Activated gamma-delta T cell treated with Interleukin-2 at 50 U/mL for 16 hours (primary cell): ENCODE results near the gene ANO2.
"Not testable (repeated sequence)": the region's sequence is repeated elsewhere in the genome, so short reads cannot be mapped to it uniquely, and the experiment has no call there.

Source experiments
- DNase-seq: peaks from one replicate; pipeline ENCODE4 v3.0.0-alpha.2; 2020

Gene ANO2

DNA sequence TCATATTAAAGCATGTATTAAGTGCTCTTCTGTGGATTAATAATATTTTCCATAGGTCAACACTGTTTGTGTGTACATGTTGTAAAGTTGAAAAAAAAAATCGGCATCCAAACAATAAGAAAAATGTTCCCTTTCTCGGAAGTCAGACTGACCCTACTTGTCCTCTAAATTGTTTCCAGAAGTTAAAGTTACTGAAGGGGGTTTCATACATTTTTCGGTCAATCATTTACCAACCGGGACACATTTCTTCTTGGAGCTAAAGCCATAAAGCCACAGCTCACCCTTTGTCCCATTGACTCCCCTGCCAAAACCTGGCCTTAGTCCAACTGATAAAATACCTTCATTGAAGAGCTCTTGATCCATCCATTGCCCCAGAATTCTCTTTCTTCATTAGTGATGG is 230.0 kb downstream of the ANO2 start:
- no peak for DNase-seq

DNA sequence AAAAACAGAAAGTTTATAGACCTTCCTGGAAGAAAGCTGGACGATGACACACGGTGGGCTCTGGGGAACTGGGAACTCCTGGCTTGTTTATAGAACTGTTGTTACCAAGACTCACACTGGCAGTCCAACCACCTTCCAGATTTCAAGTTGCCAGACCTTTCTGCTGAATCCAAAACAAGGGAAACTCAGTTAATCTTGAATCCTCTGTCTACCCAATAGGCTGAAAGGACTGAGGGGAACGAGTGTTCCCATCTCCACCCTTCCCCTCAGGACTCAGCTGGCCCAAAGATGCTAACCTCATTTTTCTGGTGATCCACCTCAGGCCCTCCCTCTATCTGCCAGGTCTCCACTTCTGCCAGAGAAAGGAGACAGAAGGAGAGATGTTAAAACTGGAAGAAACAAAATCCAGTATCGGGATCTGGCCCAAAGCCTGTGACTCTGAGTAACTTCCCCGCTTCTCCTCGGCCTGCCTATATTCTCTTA is 231.4 kb downstream of the ANO2 start:
- no peak for DNase-seq

DNA sequence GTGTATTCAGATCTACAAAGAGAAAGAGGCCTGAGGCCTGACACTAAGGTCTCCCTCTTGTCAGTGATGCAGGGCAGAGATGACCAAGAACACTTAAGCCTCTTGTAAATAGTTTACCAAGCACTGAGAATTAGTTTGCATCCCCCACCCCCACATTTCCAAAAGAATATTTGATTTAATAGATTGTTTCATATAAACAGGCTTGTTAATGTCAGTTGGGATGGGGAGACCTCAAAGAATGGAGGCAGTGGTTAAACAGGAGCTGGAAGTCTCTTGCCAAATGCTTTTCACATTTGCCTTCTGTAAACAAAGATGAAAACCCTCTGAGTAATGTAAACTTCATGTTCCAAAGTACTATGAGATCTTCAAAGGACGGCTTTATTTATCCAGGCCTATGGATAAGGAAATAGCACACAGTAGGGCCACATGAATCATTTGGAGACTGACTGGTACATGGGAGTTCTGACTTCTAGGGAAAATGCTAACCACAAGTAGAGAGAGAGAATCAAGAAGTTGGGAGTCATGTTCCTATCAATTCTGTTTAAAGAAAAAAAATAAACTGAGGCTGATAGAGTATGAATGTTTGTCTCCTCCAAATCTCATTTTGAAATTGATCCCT is 234.7 kb downstream of the ANO2 start:
- no peak for DNase-seq

DNA sequence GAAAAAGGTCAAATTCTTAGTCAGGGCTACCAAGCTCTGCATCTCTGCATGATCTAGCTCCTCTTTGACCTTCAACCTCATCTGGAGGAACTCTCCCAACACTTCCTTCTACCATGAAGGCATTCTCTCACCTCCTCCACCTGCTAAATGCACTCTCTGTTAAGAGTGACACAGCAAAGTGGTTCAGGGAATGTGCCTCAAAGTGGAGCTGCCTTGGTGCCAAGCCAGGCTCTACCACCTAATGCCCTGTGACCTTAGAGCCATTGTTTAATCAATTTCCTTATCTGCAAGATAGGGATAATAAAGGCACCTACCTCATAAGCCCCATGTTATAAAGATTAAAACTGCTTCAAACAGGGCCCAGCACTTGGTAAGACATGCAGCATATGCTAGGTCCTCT is 236.7 kb downstream of the ANO2 start:
- DNase-seq = no peak

DNA sequence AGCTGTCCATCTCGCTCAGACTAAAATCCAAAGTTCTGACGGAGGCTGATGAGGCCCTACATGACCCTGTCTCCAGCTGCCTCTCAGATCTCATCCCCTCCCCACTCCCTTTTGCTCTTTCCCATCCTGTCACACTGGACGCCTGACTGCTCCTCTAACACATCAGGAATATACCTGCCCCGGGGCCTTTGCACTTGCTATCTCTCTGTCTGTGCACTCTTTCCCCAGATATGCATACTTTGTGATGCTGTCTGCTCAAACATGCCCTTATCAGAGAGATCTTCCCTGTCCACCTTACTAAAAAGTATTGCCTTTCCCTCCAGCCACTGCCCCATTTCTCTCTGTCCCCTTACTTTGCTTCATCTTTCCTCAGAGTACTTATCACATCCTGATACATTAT is 238.8 kb downstream of the ANO2 start:
- no peak for DNase-seq

DNA sequence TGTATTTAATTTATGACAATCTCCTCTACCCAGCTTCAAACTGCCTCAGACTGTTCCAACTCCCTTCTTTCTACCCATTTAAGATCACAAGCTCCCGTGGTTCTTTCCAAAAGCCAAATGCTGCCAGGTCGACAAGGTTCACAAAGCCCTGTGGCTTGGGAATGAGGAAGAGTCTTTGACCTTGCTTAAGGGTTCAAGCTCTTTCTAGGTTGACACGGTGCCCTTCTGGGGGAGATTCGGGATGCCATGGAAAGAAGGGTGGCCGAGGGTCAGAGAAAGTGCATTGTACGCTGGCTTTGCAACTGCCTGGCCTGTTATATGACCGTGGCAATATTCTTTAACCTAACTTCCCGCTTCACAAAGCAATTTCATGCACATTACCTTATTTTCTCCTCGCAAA is 239.3 kb downstream of the ANO2 start:
- DNase-seq = no peak

DNA sequence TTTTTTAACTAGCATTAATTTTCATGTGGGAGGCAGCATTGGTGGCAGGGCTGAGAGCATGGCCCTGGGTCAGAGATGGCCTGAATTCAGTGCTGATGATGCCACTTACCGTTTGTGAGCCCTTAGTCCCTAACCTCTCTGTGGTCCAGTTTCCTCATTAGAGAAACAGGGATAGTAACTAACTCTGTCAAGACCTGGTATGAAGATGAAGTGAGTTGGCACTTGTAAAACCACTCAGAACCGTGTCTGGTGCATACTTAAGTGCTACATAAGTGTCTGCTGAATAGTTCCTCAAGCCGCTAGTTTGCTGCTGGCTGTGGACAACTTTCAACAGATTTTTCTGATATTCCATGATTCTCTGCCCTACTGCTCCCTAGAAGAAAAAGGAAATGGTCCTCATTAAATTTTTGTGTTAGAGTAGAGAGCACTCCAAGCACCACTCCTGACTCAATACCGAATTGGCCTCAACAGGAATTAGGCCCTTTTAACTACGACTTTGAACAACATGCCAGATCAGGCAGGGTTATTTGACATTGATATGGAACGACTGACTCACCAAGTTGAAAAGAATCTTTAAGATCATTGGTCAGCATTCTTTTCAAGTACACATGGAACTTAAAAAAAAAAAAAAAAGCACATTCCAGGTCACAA is 250.2 kb downstream of the ANO2 start:
- no peak for DNase-seq

DNA sequence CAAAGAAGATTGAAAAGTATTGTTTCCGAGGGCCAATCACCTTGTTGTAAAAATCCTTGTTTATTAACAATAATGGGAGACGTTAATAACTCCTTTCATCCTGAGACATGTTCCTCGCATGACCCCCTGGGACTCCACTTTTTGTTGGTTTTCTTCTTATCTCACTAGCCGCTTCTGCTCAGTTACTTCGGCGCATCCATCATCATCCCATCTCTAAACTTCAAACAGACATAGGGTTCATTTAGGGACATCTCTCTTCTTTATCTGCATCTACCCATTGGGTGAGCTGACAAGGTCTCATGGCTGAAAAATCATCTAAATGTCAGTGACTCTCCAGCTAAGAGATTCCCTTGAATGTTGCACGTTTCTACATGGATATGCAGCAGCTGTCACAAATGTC is 252.2 kb downstream of the ANO2 start:
- DNase-seq = no peak

DNA sequence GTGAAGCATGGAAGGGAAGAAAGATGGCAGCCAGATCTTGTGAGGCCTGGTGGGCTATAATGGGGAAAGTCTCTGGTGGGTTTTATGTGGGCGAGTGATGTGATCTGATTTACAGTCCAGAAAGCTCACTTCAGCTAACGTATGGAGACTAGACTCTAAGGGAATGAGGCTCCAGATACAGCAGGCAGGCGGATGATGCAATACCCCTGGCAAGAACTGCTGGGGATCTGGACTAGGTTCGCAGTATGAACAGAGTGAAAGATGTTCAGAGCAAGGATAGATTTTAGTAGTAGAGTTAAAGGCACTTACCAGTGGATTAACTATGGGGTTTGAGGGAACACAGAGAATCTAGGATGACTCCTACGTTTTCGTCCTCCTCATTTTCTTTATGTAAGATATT is 253.1 kb downstream of the ANO2 start:
- no peak for DNase-seq

DNA sequence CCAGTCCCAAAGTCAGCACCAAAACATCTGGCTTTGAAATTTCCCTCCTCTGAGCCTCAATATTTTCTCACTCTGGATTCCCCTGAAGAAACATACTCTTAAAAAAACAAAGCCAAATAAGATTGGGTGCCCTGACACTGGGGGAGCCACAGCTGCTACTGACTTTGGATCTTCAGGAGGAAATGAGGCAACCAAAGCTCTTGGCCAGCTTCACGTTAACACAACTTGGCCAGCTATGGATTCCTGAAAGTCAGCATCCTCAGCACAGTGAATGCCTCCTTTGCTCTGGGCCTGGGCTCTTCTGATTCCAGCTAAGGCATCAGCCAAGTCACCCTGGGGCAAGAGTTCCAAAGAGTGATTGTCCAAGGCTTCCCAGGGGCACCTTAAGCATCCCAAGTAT is 254.8 kb downstream of the ANO2 start:
- no peak for DNase-seq

DNA sequence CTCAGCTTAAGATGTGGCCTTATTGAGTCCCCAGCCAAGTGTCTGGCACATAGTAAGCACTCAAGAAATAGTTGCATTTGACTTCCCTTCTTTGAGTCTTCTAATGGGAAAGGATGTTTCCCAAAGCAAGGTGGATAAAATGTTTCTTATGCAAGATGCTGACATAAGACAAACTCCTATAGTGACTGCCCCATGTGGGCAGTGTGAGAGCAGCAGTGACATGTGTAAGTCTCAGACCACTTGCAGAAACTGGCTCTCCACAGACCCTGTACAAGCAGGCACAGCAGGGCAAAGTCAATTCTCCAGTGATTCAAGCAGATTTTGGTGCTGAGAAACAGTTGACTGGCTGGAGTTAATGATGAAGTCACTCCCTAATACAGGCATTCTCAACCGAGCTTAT is 255.3 kb downstream of the ANO2 start:
- DNase-seq = no peak

DNA sequence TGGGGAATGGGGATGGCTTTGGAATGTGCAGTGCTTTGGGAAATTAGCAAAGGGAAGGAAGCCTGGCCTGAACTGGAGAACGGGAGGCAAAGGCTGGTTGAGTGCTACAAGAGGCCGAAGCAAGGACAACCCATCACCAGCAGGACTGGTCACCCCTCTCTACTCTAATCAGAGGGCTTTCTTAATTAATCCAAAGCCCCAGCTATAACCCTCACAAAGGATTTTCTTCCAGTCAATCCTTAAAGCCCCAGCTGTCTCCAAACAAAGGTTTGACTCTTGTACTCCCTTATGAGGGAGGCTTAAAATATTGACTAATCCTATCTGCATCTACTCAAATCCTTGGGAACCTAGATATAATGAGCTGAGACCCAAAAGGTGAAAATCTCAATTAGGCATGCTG is 256.8 kb downstream of the ANO2 start:
- DNase-seq = no peak

DNA sequence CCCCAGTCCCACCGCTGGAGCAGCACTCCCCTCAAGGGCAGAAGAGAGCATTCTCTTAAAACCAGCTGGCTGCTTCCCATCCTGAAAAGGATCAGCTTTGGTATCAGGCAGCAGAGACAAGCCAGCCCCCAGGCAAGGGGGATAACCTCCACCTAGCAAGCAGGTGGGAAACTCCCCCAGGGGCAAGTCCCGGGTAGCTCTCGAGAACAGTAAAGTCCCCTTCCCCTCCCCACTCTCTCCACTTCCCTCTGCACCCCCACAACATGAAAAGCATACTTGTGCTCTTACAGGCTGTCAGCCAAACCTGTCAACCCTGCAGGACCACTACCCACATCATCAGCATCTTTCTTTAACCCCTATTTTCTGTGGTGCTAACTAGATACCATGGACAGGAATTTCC is 259.1 kb downstream of the ANO2 start:
- DNase-seq = no peak

DNA sequence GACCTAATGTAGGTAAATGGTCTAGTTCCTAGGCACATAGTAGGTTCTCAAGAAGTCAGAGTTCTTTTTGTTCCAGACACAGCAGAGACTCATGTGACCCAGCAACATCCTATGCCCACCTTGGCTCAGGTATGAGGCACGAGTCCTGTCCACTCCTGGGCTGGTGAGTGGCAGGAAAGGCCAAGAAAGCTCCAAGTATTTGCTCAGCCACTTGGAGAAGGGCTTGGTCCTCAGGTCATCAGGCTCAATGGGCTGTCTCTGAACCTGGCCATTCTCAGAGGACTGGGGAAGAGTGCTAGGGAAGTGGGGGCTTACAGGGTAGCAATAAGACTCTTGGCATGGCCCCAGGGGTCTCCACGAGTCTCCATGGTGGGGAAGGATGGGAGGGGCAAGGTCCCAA is 260.1 kb downstream of the ANO2 start:
- DNase-seq = no peak

DNA sequence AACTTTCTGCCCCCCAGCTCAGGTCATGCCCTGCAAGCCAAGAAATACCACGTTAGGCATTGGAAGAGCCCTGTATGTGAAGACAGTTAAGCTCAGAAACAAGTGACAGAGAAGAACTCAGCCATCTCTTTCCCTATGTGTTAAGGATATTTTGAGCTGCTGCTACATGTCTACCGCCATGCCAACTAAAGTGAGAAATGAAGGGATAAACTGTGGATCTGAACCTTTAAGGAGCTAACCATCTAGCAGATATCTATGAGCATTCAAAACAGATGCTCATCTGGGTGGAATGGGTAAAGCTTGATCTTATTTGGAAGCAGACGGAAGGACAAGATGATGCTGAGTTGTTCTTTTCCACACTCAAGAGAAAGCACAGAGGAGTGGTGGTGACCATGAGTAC is 262.5 kb downstream of the ANO2 start:
- no peak for DNase-seq

DNA sequence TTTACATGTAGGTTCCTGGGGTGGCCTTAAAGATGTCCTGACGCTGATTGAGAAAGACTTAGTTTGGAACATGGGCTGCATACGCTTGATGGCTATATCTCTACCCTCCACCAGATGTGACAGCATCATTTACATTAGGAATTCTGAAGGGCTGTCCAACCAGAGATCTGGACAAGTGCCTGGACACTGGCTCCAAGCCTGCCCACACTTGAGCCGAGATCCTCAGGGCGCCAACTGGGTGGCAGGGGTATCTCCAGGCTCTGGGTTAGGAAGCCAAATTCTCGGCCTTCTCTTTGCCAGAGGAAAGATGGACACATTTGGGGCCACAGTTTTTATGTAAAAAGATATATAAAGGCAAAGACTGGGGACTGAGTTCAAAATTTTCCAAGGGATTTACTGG is 266.9 kb downstream of the ANO2 start:
- DNase-seq = no peak

DNA sequence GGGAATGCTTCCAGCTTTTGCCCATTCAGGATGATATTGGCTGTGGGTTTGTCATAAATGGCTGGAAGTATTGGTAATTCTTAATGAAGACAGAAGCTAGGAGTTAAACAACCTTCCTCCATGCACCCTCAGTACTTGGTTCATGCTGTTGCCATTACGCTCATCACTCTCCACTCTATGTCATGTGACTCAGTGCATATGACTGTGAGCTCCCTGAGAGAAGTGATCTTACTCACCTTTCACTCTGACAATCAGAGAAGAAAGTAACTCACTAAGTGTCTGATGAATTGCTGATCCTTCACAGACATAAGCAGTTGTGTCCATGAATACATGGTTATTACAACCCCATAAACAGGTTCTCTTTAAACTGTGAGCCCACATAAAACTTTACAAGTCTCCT is 275.4 kb downstream of the ANO2 start:
- DNase-seq = not testable (repeated sequence)

DNA sequence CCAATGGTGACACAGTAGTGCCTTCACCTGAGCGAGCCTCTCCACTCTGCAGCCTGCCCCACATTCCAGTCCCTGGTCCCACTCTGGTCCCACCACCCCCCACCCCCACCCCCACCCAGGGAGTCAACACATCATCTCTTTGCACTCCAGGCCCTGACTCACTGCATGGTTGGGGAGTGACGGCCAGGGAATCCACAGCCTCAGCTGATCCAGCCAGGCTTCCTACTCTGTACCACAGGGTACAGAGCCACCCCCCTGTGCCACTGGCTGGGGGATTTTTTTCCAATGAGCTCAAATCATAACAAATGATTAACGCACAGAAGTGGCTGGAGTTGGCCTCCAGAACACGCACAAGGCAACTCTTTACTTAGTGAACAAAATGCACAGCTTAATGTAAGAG is 279.4 kb downstream of the ANO2 start:
- no peak for DNase-seq

DNA sequence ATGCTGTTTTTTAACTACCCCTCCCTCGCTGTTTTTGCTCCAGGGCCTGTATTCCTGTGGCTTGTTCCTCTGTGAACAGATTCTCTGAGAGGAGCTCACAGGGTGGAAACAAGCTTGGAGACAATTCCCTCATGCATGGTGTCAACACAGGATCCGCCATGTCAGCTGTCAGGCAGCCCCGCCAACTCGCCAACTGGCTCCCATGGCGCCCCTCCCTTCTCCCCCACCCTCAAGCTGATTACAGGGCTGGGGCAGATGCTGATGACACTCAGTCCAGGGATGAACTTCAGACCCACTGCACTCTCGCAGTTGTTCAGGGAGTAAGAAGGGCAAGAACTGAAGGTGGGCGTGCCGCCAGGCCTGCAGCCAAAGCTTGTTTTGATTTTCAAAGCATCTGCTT is 283.2 kb downstream of the ANO2 start:
- no peak for DNase-seq

DNA sequence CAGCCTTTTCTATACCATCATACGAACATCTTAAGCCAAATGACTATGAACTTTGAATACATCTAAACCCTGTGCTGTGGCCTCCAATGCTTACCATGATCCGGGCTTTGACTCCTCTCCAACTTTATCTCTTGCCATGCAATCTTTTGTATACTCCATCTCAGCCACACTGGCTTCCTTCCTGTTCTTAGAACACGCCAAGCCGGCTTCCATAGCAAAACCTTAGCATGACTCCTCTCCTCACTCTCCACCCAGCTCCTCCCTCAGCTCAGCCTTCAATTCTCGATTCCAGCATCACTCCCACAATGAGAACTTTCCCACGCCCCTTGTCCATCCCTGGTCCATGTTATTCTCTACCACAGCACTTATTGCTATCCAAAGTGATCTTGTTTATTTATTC is 284.8 kb downstream of the ANO2 start:
- DNase-seq = no peak

DNA sequence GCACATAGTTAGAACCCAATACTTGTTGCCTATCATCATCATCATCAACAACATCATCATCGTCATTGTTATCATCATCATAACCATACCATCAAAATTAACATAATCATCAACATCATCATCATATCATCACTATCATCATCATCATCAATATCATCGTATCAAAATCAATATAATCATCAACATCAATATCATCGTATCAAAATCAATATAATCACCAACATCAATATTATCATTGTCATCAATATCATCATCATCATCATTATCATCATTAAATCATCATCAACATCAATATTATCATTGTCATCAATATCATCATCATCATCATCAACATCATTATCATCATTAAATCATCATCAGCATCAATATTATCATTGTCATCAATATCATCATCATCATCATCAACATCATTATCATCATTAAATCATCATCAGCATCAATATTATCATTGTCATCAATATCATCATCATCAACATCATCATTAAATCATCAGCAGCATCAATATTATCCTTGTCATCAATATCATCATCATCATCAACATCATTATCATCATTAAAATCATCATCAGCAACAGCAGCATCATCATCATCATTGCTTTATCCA is 286.6 kb downstream of the ANO2 start:
- DNase-seq = not testable (repeated sequence)

DNA sequence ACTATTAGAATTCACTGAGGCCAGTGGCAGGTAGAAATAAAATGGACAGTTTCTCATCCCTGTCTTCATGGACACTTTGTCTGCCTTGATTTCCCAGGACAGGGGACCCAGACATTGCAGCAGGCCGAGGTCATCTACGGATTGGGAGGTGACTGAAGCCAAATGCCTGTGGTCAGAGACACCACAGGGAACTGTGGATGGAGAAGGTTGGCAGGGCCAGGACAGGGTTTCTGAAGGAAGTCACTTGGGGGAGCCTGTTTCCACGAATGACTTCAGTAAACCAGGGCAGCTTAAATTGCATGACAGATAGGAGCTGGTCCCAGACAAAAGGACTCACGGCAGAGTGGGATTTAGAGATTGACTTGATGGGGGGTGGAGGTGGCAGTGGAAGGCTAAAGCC is 288.2 kb downstream of the ANO2 start:
- DNase-seq = no peak

DNA sequence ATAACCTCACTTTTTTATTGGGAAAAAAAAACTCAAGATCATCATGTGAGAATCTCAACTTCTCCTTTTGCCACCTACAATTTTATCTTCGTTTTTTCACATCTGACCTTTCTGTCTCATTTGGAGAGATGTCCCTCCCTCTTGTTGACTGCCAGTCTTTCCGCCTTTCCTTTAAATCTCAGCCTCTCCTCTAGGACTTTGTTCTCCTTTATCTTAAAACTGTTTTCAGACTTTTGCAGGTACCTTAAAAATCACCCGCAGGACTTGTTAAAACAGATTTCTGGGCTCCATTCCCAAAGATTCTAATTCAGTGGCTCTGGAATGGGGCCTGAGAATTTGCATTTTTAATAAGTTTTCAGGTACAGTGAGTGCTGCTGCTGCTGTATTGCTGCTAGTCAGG is 289.9 kb downstream of the ANO2 start:
- DNase-seq = no peak

DNA sequence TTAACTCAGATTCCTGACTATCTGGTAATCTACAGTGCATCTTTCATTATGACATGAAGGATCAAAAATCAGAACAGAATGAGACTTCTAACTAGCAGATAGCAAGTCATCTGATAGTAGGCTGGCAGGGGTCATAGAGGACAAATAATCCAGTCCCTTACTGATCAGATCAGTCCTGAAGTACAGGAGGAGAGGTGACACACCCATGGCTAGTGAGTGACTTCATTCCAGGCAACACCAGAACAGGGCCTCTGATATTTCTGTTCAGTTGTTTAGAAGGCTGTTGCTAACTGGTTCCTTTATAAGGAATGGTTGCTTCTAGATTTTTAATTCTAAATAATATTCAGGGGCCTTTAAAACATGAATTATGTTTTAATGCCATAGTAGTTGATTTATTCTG is 291.0 kb downstream of the ANO2 start:
- no peak for DNase-seq
